ENCODE measurements around the gene POU6F2. TPM values are rescaled to one million over a fixed set of nuclear protein-coding genes. Genes with fewer than 3 reads are reported as not detected.
"Not testable (repeated sequence)": the region's sequence is repeated elsewhere in the genome, so short reads cannot be mapped to it uniquely, and the experiment has no call there.

POU6F2 gene
- total RNA-seq, 1 donor from 2014 or later, result not detected

- DNase-seq (ENCODE audit: low read depth in 2 of 2), result no peak
These were observed 326.5 kb downstream of the POU6F2 start for GRCh38 chr7:39304178-39304577.

GRCh38 chr7:39304668-39305405 lies 327.1 kb downstream of the POU6F2 start:
- no peak for DNase-seq (ENCODE audit: low read depth in 2 of 2)

- DNase-seq (ENCODE audit: low read depth in 2 of 2), result no peak
These were observed 328.4 kb downstream of the POU6F2 start for GRCh38 chr7:39306016-39306570.

- DNase-seq (ENCODE audit: low read depth in 2 of 2), result no peak
These were observed 333.0 kb downstream of the POU6F2 start for GRCh38 chr7:39310699-39311098.

- DNase-seq (ENCODE audit: low read depth in 2 of 2), result no peak
These were observed 334.7 kb downstream of the POU6F2 start for GRCh38 chr7:39312254-39312989.

- no peak for DNase-seq (ENCODE audit: low read depth in 2 of 2)
These were observed 335.7 kb downstream of the POU6F2 start for GRCh38 chr7:39313376-39313775.

GRCh38 chr7:39313974-39314373 lies 336.3 kb downstream of the POU6F2 start:
- DNase-seq (ENCODE audit: low read depth in 2 of 2), result no peak

GRCh38 chr7:39317107-39317506 lies 339.4 kb downstream of the POU6F2 start:
- DNase-seq (ENCODE audit: low read depth in 2 of 2), result no peak

- DNase-seq (ENCODE audit: low read depth in 2 of 2), result no peak
These were observed 340.2 kb downstream of the POU6F2 start for GRCh38 chr7:39317896-39318295.

- no peak for DNase-seq (ENCODE audit: low read depth in 2 of 2)
These were observed 343.5 kb downstream of the POU6F2 start for GRCh38 chr7:39321245-39321644.

GRCh38 chr7:39321909-39322498 lies 344.3 kb downstream of the POU6F2 start:
- no peak for DNase-seq (ENCODE audit: low read depth in 2 of 2)

GRCh38 chr7:39324139-39324760 lies 346.5 kb downstream of the POU6F2 start:
- no peak for DNase-seq (ENCODE audit: low read depth in 2 of 2)

- DNase-seq (ENCODE audit: low read depth in 2 of 2), result not testable (repeated sequence)
These were observed 353.9 kb downstream of the POU6F2 start for GRCh38 chr7:39331607-39332006.

GRCh38 chr7:39332142-39332541 lies 354.4 kb downstream of the POU6F2 start:
- no peak for DNase-seq (ENCODE audit: low read depth in 2 of 2)

GRCh38 chr7:39333701-39334100 lies 356.0 kb downstream of the POU6F2 start:
- DNase-seq (ENCODE audit: low read depth in 2 of 2), result no peak

- DNase-seq (ENCODE audit: low read depth in 2 of 2), result no peak
These were observed 358.7 kb downstream of the POU6F2 start for GRCh38 chr7:39336442-39336841.

- no peak for DNase-seq (ENCODE audit: low read depth in 2 of 2)
These were observed 361.0 kb downstream of the POU6F2 start for GRCh38 chr7:39338716-39339115.

GRCh38 chr7:39339591-39339990 lies 361.9 kb downstream of the POU6F2 start:
- DNase-seq (ENCODE audit: low read depth in 2 of 2), result no peak

GRCh38 chr7:39341083-39341482 lies 363.4 kb downstream of the POU6F2 start:
- DNase-seq (ENCODE audit: low read depth in 2 of 2), result no peak

GRCh38 chr7:39342763-39343162 lies 365.1 kb downstream of the POU6F2 start:
- DNase-seq (ENCODE audit: low read depth in 2 of 2), result no peak

GRCh38 chr7:39349452-39350123 lies 371.9 kb downstream of the POU6F2 start:
- no peak for DNase-seq (ENCODE audit: low read depth in 2 of 2)
